AG04450 (cell line): ENCODE data around the gene SH2D3C. TPM values are rescaled to one million over a fixed set of nuclear protein-coding genes. Genes with fewer than 3 reads are reported as not detected.

Source experiments
- CTCF ChIA-PET: fragments of 300-600, 350-600 bp; formaldehyde crosslinking; extraction: SDS; loops from one replicate; lab custom pipeline; 2022; ENCODE audit warnings: antibody characterized with exemption, inconsistent platforms; lab: Charles Lee
- POLR2A ChIA-PET: fragments of 350-600 bp; formaldehyde crosslinking; extraction: SDS; loops from one replicate; lab custom pipeline; 2021; ENCODE audit warnings: antibody characterized with exemption, inconsistent platforms; lab: Yijun Ruan, JAX
- DNase-seq: peaks from one replicate; pipeline ENCODE4 v3.0.0-alpha.2; 2011; ENCODE audit warnings: low read depth, low spot score
- H3K27ac ChIP-seq: one replicate; pipeline ENCODE4 v1.5.1; 2012; ENCODE audit warnings: low read depth, low read length, control low read depth
- H3K27me3 ChIP-seq: one replicate; pipeline ENCODE4 v1.6.0; 2012; ENCODE audit warnings: low read length; ENCODE audit not compliant: control insufficient read depth, insufficient read depth
- H3K4me3 ChIP-seq: 2 replicates; pipeline ENCODE4 v1.5.1; 2011; ENCODE audit warnings: mild to moderate bottlenecking, low read depth, low read length, control low read depth
- H3K9me3 ChIP-seq: 2 replicates; pipeline ENCODE4 v1.5.1; 2012; ENCODE audit warnings: low read length; ENCODE audit not compliant: control insufficient read depth, insufficient read depth
- polyA plus RNA-seq: library from polyadenylated mRNA; depleted of rRNA; stranded (reverse); fragments of >200 nt; gene quantifications from 2 replicates; pipeline ENCODE4 v1.2.3, GENCODE V29; 2011
- TF ChIP-seq, protein P1 (sequence below): IDR thresholded peaks from 2 replicates; pipeline ENCODE4 v1.5.1; 2011; ENCODE audit warnings: low read depth, low read length, control low read depth, inconsistent platforms

SH2D3C gene
- polyA plus RNA-seq, 1 experiment: not detected

DNA sequence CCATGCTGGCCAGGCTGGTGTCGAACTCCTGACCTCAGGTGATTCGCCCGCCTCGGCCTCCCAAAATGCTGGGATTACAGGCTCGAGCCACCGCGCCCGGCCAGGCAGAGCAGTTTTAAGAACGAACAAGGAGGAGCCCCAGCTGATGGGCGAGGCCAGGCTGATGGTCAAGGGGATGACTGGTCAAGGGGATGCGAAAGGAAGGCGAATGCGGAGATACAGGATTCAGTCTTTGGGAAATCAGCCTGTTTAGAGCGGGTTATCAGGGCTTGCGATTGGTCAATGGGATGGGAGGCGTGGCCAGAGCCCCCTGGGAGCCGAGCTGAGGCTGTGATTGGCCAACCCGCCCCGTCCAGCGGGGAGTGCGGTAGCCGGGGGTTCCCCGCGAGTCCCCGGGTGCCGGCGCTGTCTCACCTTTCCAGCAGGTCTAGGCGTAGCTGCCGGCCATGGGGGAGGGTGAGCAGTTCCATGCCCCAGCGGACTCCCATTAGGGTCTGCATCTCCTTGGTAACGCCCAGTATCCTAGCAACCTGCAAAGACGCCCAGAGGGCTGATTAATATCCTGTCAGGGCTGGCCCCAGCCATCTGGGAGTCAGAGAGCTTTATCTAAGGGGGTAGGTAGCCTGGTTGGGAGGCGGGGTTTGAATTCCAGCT, 35.9 kb downstream of the SH2D3C start:
- CTCF ChIA-PET: interaction anchor here (0.7 to 3.9 kb wide), 3 partner anchors 8 to 131 kb away, joined by 3 to 35 read pairs (median 5); partner anchors contain the start of gene TOR2A
- TF ChIP-seq, protein P1, sequence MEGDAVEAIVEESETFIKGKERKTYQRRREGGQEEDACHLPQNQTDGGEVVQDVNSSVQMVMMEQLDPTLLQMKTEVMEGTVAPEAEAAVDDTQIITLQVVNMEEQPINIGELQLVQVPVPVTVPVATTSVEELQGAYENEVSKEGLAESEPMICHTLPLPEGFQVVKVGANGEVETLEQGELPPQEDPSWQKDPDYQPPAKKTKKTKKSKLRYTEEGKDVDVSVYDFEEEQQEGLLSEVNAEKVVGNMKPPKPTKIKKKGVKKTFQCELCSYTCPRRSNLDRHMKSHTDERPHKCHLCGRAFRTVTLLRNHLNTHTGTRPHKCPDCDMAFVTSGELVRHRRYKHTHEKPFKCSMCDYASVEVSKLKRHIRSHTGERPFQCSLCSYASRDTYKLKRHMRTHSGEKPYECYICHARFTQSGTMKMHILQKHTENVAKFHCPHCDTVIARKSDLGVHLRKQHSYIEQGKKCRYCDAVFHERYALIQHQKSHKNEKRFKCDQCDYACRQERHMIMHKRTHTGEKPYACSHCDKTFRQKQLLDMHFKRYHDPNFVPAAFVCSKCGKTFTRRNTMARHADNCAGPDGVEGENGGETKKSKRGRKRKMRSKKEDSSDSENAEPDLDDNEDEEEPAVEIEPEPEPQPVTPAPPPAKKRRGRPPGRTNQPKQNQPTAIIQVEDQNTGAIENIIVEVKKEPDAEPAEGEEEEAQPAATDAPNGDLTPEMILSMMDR: no peak
- Histone ChIP-seq H3K9me3 (no peaks in the 10 kb centered on the region; the same call in 1 of the 2 replicates), H3K27ac (no peak overlapping the region), H3K4me3 (peak overlapping the region; percentile 36), H3K27me3 (peaks cover 10% of the 10 kb centered on the region)
- peak; percentile 23 for DNase-seq
- POLR2A ChIA-PET: interaction anchor here (0.8 to 1.1 kb wide), 2 partner anchors 37 to 61 kb away, joined by 3 read pairs; no protein-coding TSS in a partner anchor

DNA sequence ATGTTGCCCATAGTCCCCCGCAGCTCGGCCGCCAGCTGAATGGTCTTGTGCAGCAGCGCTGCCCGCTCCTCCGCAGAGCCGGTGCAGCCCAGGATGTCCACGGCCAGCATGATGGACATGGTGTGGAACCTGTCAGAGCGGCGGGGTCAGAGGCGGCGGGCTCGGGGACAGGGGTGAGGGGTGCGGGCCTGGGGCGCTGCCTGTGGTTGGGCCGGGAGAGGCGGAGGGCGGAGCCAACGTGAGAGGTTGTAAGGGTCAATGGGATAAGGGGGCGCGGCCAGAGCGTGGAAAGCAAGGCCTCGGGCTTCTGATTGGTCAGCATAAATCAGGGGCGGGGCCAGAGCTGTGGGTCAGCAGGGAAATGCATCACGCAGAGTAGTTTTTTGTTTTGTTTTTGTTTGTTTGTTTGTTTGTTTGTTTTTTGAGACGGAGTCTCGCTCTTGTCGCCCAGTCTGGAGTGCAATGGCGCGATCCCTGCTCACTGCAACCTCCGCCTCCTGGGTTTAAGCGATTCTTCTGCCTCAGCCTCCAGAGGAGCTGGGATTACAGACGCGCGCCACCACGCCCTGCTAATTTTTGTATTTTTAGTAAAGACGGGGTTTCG, 36.5 kb downstream of the SH2D3C start:
- Histone ChIP-seq H3K4me3 (no peak overlapping the region), H3K27ac (no peak overlapping the region), H3K9me3 (no peaks in the 10 kb centered on the region; the same call in 1 of the 2 replicates), H3K27me3 (peaks cover 6% of the 10 kb centered on the region)
- ChIA-PET POLR2A (interaction anchor here (0.8 kb wide), 1 partner anchor 61 kb away, joined by 3 read pairs; no protein-coding TSS in a partner anchor), CTCF (interaction anchor here (0.7 kb wide), 1 partner anchor 132 kb away, joined by 5 read pairs; no protein-coding TSS in a partner anchor)
- TF ChIP-seq, protein P1: no peak
- no peak for DNase-seq

DNA sequence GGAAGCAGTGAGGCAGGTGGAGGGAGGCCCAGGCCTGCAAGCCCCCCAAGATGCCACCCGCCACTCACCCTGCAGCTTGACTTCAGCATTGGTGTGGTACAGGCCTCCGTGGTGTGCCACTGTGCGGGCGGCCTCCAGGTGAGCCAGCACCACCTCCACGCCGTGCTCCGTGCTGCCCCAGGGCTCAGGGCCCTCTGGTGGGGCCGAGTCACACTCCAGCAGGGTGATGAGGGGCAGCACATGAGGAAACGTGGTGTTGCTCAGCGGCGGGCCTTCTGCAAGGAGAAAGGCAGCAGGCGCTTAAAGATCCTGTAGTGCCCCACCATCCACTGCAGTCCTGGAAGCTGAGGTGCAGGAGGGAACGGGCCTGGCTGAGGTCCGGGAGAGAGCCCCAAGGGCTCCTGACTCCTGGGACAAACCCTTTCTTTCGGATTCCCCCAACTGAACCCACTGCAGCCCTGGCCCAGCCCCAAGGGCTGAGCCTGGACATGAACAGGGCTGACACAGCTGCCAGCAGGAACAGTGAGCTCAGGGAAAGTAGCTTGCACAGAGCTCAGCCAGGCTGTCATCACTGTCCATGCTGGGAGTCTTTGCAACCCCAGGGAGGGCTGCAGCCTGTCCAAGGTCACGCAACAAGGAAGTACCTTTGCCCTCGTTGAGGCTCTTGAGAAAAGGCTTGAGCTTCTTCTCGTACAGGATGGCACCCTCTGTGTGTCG, 38.7 kb downstream of the SH2D3C start:
- Histone ChIP-seq H3K4me3 (no peak overlapping the region), H3K27ac (no peak overlapping the region), H3K27me3 (no peaks in the 10 kb centered on the region), H3K9me3 (no peaks in the 10 kb centered on the region; the same call in 1 of the 2 replicates)
- ChIA-PET CTCF (interaction anchor here (0.8 to 1.4 kb wide), 3 partner anchors 45 to 182 kb away, joined by 4 to 6 read pairs (median 5); no protein-coding TSS in a partner anchor), POLR2A (no interaction called here)
- DNase-seq: no peak
- TF ChIP-seq, protein P1: no peak

DNA sequence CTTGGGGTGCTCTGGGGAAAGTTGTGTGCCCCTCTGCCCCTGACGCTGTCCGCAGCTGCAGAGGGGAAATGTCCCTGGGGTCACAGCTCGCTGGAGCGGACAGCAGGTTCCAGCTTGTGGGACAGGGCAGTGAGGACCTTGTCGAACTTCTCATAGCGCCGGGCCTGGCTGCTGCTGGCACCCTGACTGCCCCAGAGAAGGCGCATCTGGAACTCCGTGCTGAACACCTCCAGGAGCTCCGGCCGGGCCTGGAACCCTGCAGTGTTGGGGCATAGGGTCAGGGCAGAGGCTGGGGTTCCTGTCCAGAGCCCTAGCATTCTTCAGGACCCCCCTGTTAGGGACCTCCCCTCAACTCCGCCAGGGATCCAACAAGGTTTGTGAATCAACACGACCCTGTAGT, 39.8 kb downstream of the SH2D3C start:
- Histone ChIP-seq H3K4me3 (no peak overlapping the region), H3K9me3 (no peaks in the 10 kb centered on the region; the same call in 1 of the 2 replicates), H3K27ac (no peak overlapping the region), H3K27me3 (no peaks in the 10 kb centered on the region)
- no peak for DNase-seq
- TF ChIP-seq, protein P1: no peak
- ChIA-PET POLR2A (no interaction called here), CTCF (no interaction called here)
